ENCODE results near the gene DYRK1A.
"Not testable (repeated sequence)": the region's sequence is repeated elsewhere in the genome, so short reads cannot be mapped to it uniquely, and the experiment has no call there.

Gene DYRK1A

GRCh38 chr21:37366482-37367316 is at the start of gene DYRK1A:
Gene DYRK1A, plus strand, starts transcription at chr21:37366773. Its CDS starts 53,602 bp downstream, at chr21:37420375.
- DNase-seq, result peak; percentile 97
- ATAC-seq, result peak; percentile 83

GRCh38 chr21:37319551-37319950 is 47.0 kb upstream of the DYRK1A start:
- no peak for ATAC-seq
- DNase-seq, result no peak

GRCh38 chr21:37322084-37322483 is 44.5 kb upstream of the DYRK1A start:
- ATAC-seq (no peak), DNase-seq (no peak)

GRCh38 chr21:37324558-37324957 is 42.0 kb upstream of the DYRK1A start:
- ATAC-seq, result no peak
- no peak for DNase-seq

GRCh38 chr21:37328147-37328546 is 38.4 kb upstream of the DYRK1A start:
- DNase-seq, ATAC-seq: not testable (repeated sequence)

- ATAC-seq, result no peak
- DNase-seq, result no peak
These were observed 35.2 kb upstream of the DYRK1A start for GRCh38 chr21:37331411-37331810.

- DNase-seq (no peak), ATAC-seq (no peak)
These were observed 31.5 kb upstream of the DYRK1A start for GRCh38 chr21:37335053-37335452.

- DNase-seq, result no peak
- ATAC-seq, result no peak
These were observed 29.4 kb upstream of the DYRK1A start for GRCh38 chr21:37337179-37337578.

GRCh38 chr21:37337831-37338230 is 28.7 kb upstream of the DYRK1A start:
- ATAC-seq (no peak), DNase-seq (no peak)

GRCh38 chr21:37338671-37339551 is 27.7 kb upstream of the DYRK1A start:
- no peak for DNase-seq
- no peak for ATAC-seq

GRCh38 chr21:37339552-37339939 is 27.0 kb upstream of the DYRK1A start:
- no peak for DNase-seq

GRCh38 chr21:37341254-37341960 is 25.2 kb upstream of the DYRK1A start:
- ATAC-seq (no peak), DNase-seq (no peak)

More at GRCh38 chr21:37339552-37339939, 27.0 kb upstream of the DYRK1A start:
- no peak for ATAC-seq

GRCh38 chr21:37342046-37342632 is 24.4 kb upstream of the DYRK1A start:
- DNase-seq (no peak), ATAC-seq (no peak)

GRCh38 chr21:37346841-37347430 is 19.6 kb upstream of the DYRK1A start:
- DNase-seq, result no peak
- no peak for ATAC-seq

- DNase-seq, result no peak
- no peak for ATAC-seq
These were observed 17.9 kb upstream of the DYRK1A start for GRCh38 chr21:37348664-37349063.

- DNase-seq, result no peak
- ATAC-seq, result no peak
These were observed 16.1 kb upstream of the DYRK1A start for GRCh38 chr21:37350472-37350871.

- no peak for ATAC-seq
- no peak for DNase-seq
These were observed 9.9 kb upstream of the DYRK1A start for GRCh38 chr21:37356706-37357105.

- no peak for ATAC-seq
- no peak for DNase-seq
These were observed 8.9 kb upstream of the DYRK1A start for GRCh38 chr21:37357691-37358090.

- ATAC-seq (no peak), DNase-seq (no peak)
These were observed 8.2 kb upstream of the DYRK1A start for GRCh38 chr21:37358397-37358796.

- DNase-seq (no peak), ATAC-seq (no peak)
These were observed 2.6 kb upstream of the DYRK1A start for GRCh38 chr21:37363936-37364335.

- ATAC-seq (no peak), DNase-seq (no peak)
These were observed 1.9 kb upstream of the DYRK1A start for GRCh38 chr21:37364722-37365121.
